GM12878 (cell line): ENCODE data around the gene XPC. TPM values are rescaled to one million over a fixed set of nuclear protein-coding genes. Genes with fewer than 3 reads are reported as not detected.
A peak's percentile ranks its signal among the peaks of the same experiment; 100 is the strongest.

Experiments
- ATAC-seq: fragments of 200-7000 bp; cut with Tn5 transposase; 3 replicates; pipeline ENCODE4 v1.9.1; 2020; ENCODE audit warnings: mild to moderate bottlenecking, moderate library complexity
- BruUV-seq: library from RNA; stranded (reverse); fragments of 400-500 nt; replicated peaks from 2 replicates; lab custom pipeline; 2021; lab: Mats Ljungman, UMichigan
- CTCF ChIA-PET: fragments of 300-600 bp; sonication (Branson Sonifier 250); formaldehyde crosslinking; extraction: SDS; loops from one replicate; lab custom pipeline; 2021; ENCODE audit warnings: inconsistent platforms; lab: Yijun Ruan, JAX
- POLR2A ChIA-PET: fragments of 350-600 bp; formaldehyde crosslinking; extraction: SDS; loops from one replicate; lab custom pipeline; 2021; ENCODE audit warnings: inconsistent platforms; lab: Charles Lee
- RAD21 ChIA-PET: fragments of 300-600 bp; sonication (Branson Sonifier 250); formaldehyde crosslinking; loops from one replicate; lab custom pipeline; 2023; ENCODE audit warnings: antibody characterized with exemption; ENCODE audit not compliant: unreplicated experiment; lab: Charles Lee
- SMC1A ChIA-PET: fragments of 300-600 bp; sonication (Branson Sonifier 250); formaldehyde crosslinking; loops from one replicate; lab custom pipeline; 2023; ENCODE audit not compliant: unreplicated experiment, uncharacterized antibody; lab: Charles Lee
- DNase-seq: peaks from one replicate; pipeline ENCODE4 v3.0.0-alpha.2; 2011; ENCODE audit warnings: low read depth, low spot score
- FAIRE-seq: peaks from 3 replicates; lab custom pipeline; 2011; peaks lifted over from hg19 to GRCh38; lab: Jason Lieb, UNC
- H2AFZ ChIP-seq: 2 replicates; pipeline ENCODE4 v1.6.0; 2011; ENCODE audit warnings: low read depth, low read length, control low read depth; ENCODE audit not compliant: control insufficient read depth
- H3K27ac ChIP-seq: 2 replicates; pipeline ENCODE4 v1.5.1; 2011; ENCODE audit warnings: control low read depth; ENCODE audit not compliant: control insufficient read depth, insufficient read depth
- H3K27me3 ChIP-seq, 2 experiments: replicated peaks in 1 of 2; 2 replicates each; pipeline versions ENCODE4 v1.6.0 to v1.6.1; 2011; ENCODE audit warnings: low read length in 1 of 2; ENCODE audit not compliant: control insufficient read depth in 2 of 2, insufficient read depth in 2 of 2
- H3K36me3 ChIP-seq, 2 experiments: 2 replicates each; pipeline ENCODE4 v1.5.1; 2011; ENCODE audit warnings: low read length in 1 of 2; ENCODE audit not compliant: control insufficient read depth in 2 of 2, insufficient read depth in 2 of 2
- H3K4me1 ChIP-seq: 2 replicates; pipeline ENCODE4 v1.6.1; 2011; ENCODE audit warnings: mild to moderate bottlenecking, low read length, moderate library complexity, mixed read lengths; ENCODE audit not compliant: control insufficient read depth, insufficient read depth
- H3K4me2 ChIP-seq: 2 replicates; pipeline ENCODE4 v1.6.0; 2011; ENCODE audit warnings: control low read depth; ENCODE audit not compliant: control insufficient read depth, insufficient read depth
- H3K4me3 ChIP-seq: fragments of 200-600 bp; sonication (generic); 2 replicates; pipeline ENCODE4 v1.5.1; 2016
- H3K79me2 ChIP-seq: 2 replicates; pipeline ENCODE4 v1.6.0; 2011; ENCODE audit warnings: low read length; ENCODE audit not compliant: control insufficient read depth, insufficient read depth
- H3K9ac ChIP-seq: 2 replicates; pipeline ENCODE4 v1.8.0; 2011; ENCODE audit warnings: low read length, control low read depth, mixed read lengths; ENCODE audit not compliant: control insufficient read depth, insufficient read depth
- H3K9me3 ChIP-seq: replicated peaks from 3 replicates; pipeline ENCODE4 v1.5.1; 2011; ENCODE audit warnings: mild to moderate bottlenecking, low read length; ENCODE audit not compliant: control insufficient read depth, insufficient read depth
- H4K20me1 ChIP-seq: 2 replicates; pipeline ENCODE4 v1.6.0; 2011; ENCODE audit not compliant: control insufficient read depth, insufficient read depth
- BHLHE40 ChIP-seq, 2 experiments: fragments of 450-650 bp in 1 of 2; IDR thresholded peaks; 2 replicates each; pipeline ENCODE4 v1.6.1; 2011 to 2017; ENCODE audit warnings: low read depth in 2 of 2, borderline replicate concordance in 1 of 2, improper control_type of control experiment in 1 of 2, low read length in 1 of 2, mild to moderate bottlenecking in 1 of 2
- CEBPZ ChIP-seq: fragments of 150-350 bp; IDR thresholded peaks from 2 replicates; pipeline ENCODE4 v1.6.1; 2016; ENCODE audit warnings: low read depth, low read length
- EP300 ChIP-seq, 2 experiments: fragments of 150-350 bp in 1 of 2; IDR thresholded peaks; 2 replicates each; pipeline ENCODE4 v1.6.1; 2011 to 2012; ENCODE audit warnings: low read depth in 2 of 2, low read length in 2 of 2, borderline replicate concordance in 1 of 2, improper control_type of control experiment in 1 of 2, inconsistent platforms in 1 of 2; ENCODE audit not compliant: control insufficient read depth in 1 of 2
- ETV6 ChIP-seq, 2 experiments: fragments of 450-650 bp in 1 of 2; IDR thresholded peaks in 1 of 2; conservative IDR thresholded peaks in 1 of 2; 2 replicates each; pipeline ENCODE4 v1.6.1; 2014; ENCODE audit warnings: antibody characterized with exemption in 1 of 2, borderline replicate concordance in 1 of 2, low read depth in 1 of 2, mild to moderate bottlenecking in 1 of 2, moderate library complexity in 1 of 2
- FOS ChIP-seq: IDR thresholded peaks from 3 replicates; pipeline ENCODE4 v1.6.1; 2011; ENCODE audit warnings: borderline replicate concordance; ENCODE audit not compliant: insufficient read length; ENCODE audit errors: extremely low read depth
- GATAD2B ChIP-seq: fragments of 450-650 bp; conservative IDR thresholded peaks from 2 replicates; pipeline ENCODE4 v1.6.1; 2017; ENCODE audit warnings: low read depth, mild to moderate bottlenecking, moderate library complexity
- MEF2B ChIP-seq: fragments of 450-650 bp; IDR thresholded peaks from 2 replicates; pipeline ENCODE4 v1.6.1; 2018; ENCODE audit warnings: mild to moderate bottlenecking, moderate library complexity; ENCODE audit not compliant: partially characterized antibody, poor library complexity, severe bottlenecking
- NFYA ChIP-seq: IDR thresholded peaks from 2 replicates; pipeline ENCODE4 v1.6.1; 2011; ENCODE audit warnings: low read depth, mild to moderate bottlenecking, low read length, improper control_type of control experiment, borderline replicate concordance
- SKIL ChIP-seq: fragments of 450-650 bp; IDR thresholded peaks from 2 replicates; pipeline ENCODE4 v1.6.1; 2017; ENCODE audit warnings: mild to moderate bottlenecking, low read depth, inconsistent platforms; ENCODE audit not compliant: poor library complexity, severe bottlenecking
- SPI1 ChIP-seq: IDR thresholded peaks from 2 replicates; pipeline ENCODE4 v1.6.1; 2011; ENCODE audit warnings: low read depth, mild to moderate bottlenecking, low read length, moderate library complexity, borderline replicate concordance; ENCODE audit not compliant: insufficient read depth
- WGBS: methylation state at CpG from one replicate; pipeline ENCODE4 v1.1.6; 2016; ENCODE audit warnings: low lambda C conversion rate; ENCODE audit not compliant: insufficient replicate concordance, insufficient coverage; ENCODE audit errors: missing lambda C conversion rate; 5-methylcytosine and 5-hydroxymethylcytosine counted together
- in situ Hi-C: fragments of 300-500 bp; cut with MboI; formaldehyde crosslinking; loops from 9 replicates; pipeline ENCODE4 v1.14.3; 2018; ENCODE audit warnings: mixed read lengths
- intact Hi-C: fragments of 100-400 bp; cut with micrococcal nuclease; formaldehyde crosslinking; loops from one replicate; pipeline ENCODE4 v1.14.2; 2022; ENCODE audit not compliant: unreplicated experiment
- polyA plus RNA-seq, 11 experiments: library from polyadenylated mRNA; depleted of rRNA in 4 of 11; unstranded in 6 of 11; stranded (reverse) in 5 of 11; fragments of >200 nt; fragmentation: Nextera tagmentation in 4 of 11; fragmentation: Illumina TruSeq in 1 of 11; extraction: Ambion mirVana in 4 of 11; extraction: Trizol in 1 of 11; gene quantifications; 1 replicate in 1 of 11; 2 replicates in 10 of 11; pipeline versions ENCODE4 v1.2.1 to v1.2.3, GENCODE V29; 2011 to 2016; ENCODE audit warnings: inconsistent platforms in 2 of 11, missing spikeins in 2 of 11, low read depth in 1 of 11
- total RNA-seq, 4 experiments: library from RNA; depleted of rRNA in 3 of 4; stranded (reverse); fragments of >200 nt in 3 of 4; fragmentation: Illumina TruSeq in 1 of 4; extraction: Trizol in 1 of 4; gene quantifications; 2 replicates each; pipeline versions ENCODE4 v1.2.1 to v1.2.3, GENCODE V29; 2013 to 2021

XPC gene
- total and polyA plus RNA-seq, 10 of the 15 experiments (the other 5 are each of a cell fraction or from before 2014, with no cell fraction given): 4.0 to 48.3 (median 29.8) TPM

GRCh38 chr3:14225421-14225820 is 47.0 kb upstream of the XPC start:
- TF ChIP-seq GATAD2B: no peak
- no peak for TF ChIP-seq BHLHE40 (IDR thresholded peaks at IDR 0.05; ENCODE audit: borderline replicate concordance in 1 of 2, low read depth in 2 of 2, low read length in 1 of 2)
- no peak for TF ChIP-seq MEF2B
- TF ChIP-seq SPI1: peak; percentile 64; the same call in 1 of the 2 replicates
- TF ChIP-seq FOS: no peak
- TF ChIP-seq, all 136 proteins: peak for 1
- ATAC-seq: peak; percentile 75
- Histone ChIP-seq H3K36me3 (no peaks in the 10 kb centered on the region), H3K9me3 (peaks cover 3% of the 10 kb centered on the region), H3K9ac (no peak overlapping the region), H2AFZ (no peak overlapping the region), H3K4me2 (no peak overlapping the region; the same call in 1 of the 2 replicates), H3K4me1 (peaks cover 10% of the 10 kb centered on the region), H3K27ac (no peak overlapping the region), H4K20me1 (no peaks in the 10 kb centered on the region), H3K27me3 (no peaks in the 10 kb centered on the region), H3K4me3 (no peak overlapping the region), H3K79me2 (no peaks in the 10 kb centered on the region)
- in situ Hi-C loops (no loop called here), intact Hi-C loops (no loop called here)
- CTCF ChIA-PET: interaction anchor here (0.8 kb wide), 1 partner anchor 174 kb away, joined by 3 read pairs; no protein-coding TSS in a partner anchor
- FAIRE-seq: no peak
- 59% methylated on average over 9 of the region's 9 CpGs for WGBS
- DNase-seq: no peak
- BruUV-seq: no TSS peak
- POLR2A ChIA-PET: no interaction called here
- SMC1A ChIA-PET: interaction anchor here (1.2 kb wide), 1 partner anchor 22 kb away, joined by 4 read pairs; no protein-coding TSS in a partner anchor
- RAD21 ChIA-PET: no interaction called here

GRCh38 chr3:14224895-14225294 is 46.5 kb upstream of the XPC start:
- ChIA-PET SMC1A (no interaction called here), CTCF (interaction anchor here (0.8 to 1.1 kb wide), 2 partner anchors 32 to 174 kb away, joined by 3 to 4 read pairs; no protein-coding TSS in a partner anchor), POLR2A (no interaction called here), RAD21 (no interaction called here)
- Histone ChIP-seq H3K9ac (no peak overlapping the region), H3K27ac (no peak overlapping the region), H3K4me1 (peaks cover 10% of the 10 kb centered on the region), H3K4me2 (no peak overlapping the region), H4K20me1 (no peaks in the 10 kb centered on the region), H3K27me3 (no peaks in the 10 kb centered on the region), H2AFZ (no peak overlapping the region), H3K36me3 (no peaks in the 10 kb centered on the region), H3K4me3 (no peak overlapping the region), H3K9me3 (peaks cover 3% of the 10 kb centered on the region), H3K79me2 (no peaks in the 10 kb centered on the region)
- intact Hi-C loops (no loop called here), in situ Hi-C loops (no loop called here)
- no peak for FAIRE-seq
- WGBS: 38% methylated on average over 6 of the region's 6 CpGs
- DNase-seq: no peak
- TF ChIP-seq NFYA (no peak), EP300 (IDR thresholded peaks at IDR 0.05; ENCODE audit: borderline replicate concordance in 1 of 2, control insufficient read depth in 1 of 2, low read depth in 2 of 2, low read length in 2 of 2) (no peak), ETV6 (conservative IDR thresholded peaks at IDR 0.05 in 1 of 2, IDR thresholded peaks at IDR 0.05 in 1 of 2; ENCODE audit: borderline replicate concordance in 1 of 2, low read depth in 1 of 2) (no peak), CEBPZ (no peak), SKIL (no peak)
- ATAC-seq: no peak
- no TSS peak for BruUV-seq
